Measurements from ENCODE around the gene AMZ1.

Gene AMZ1

GRCh38 chr7:2658941-2659340 is 29.1 kb upstream of the AMZ1 start:
- TF ChIP-seq GATA2 (IDR thresholded peaks at IDR 0.05; ENCODE audit: low read depth, low read length): no peak
- TF ChIP-seq GATA3 (IDR thresholded peaks at IDR 0.05; ENCODE audit: low read depth, low read length): no peak

GRCh38 chr7:2659556-2660358 is 28.2 kb upstream of the AMZ1 start:
- TF ChIP-seq GATA3 (IDR thresholded peaks at IDR 0.05; ENCODE audit: low read depth, low read length): no peak
- TF ChIP-seq GATA2 (IDR thresholded peaks at IDR 0.05; ENCODE audit: low read depth, low read length): no peak

GRCh38 chr7:2660359-2661095 is 27.5 kb upstream of the AMZ1 start:
- TF ChIP-seq GATA3 (IDR thresholded peaks at IDR 0.05; ENCODE audit: low read depth, low read length): no peak
- no peak for TF ChIP-seq GATA2 (IDR thresholded peaks at IDR 0.05; ENCODE audit: low read depth, low read length)

- TF ChIP-seq GATA2 (IDR thresholded peaks at IDR 0.05; ENCODE audit: low read depth, low read length) (no peak), GATA3 (IDR thresholded peaks at IDR 0.05; ENCODE audit: low read depth, low read length) (no peak)
These were observed 26.9 kb upstream of the AMZ1 start for GRCh38 chr7:2661096-2661449.

GRCh38 chr7:2661602-2662272 is 26.3 kb upstream of the AMZ1 start:
- TF ChIP-seq GATA3 (IDR thresholded peaks at IDR 0.05; ENCODE audit: low read depth, low read length) (no peak), GATA2 (IDR thresholded peaks at IDR 0.05; ENCODE audit: low read depth, low read length) (no peak)

GRCh38 chr7:2662273-2663120 is 25.5 kb upstream of the AMZ1 start:
- TF ChIP-seq GATA3 (IDR thresholded peaks at IDR 0.05; ENCODE audit: low read depth, low read length) (no peak), GATA2 (IDR thresholded peaks at IDR 0.05; ENCODE audit: low read depth, low read length) (no peak)

GRCh38 chr7:2663121-2663886 is 24.7 kb upstream of the AMZ1 start:
- TF ChIP-seq GATA2 (IDR thresholded peaks at IDR 0.05; ENCODE audit: low read depth, low read length) (no peak), GATA3 (IDR thresholded peaks at IDR 0.05; ENCODE audit: low read depth, low read length) (no peak)

- TF ChIP-seq GATA3 (IDR thresholded peaks at IDR 0.05; ENCODE audit: low read depth, low read length) (no peak), GATA2 (IDR thresholded peaks at IDR 0.05; ENCODE audit: low read depth, low read length) (no peak)
These were observed 24.0 kb upstream of the AMZ1 start for GRCh38 chr7:2663960-2664359.

- no peak for TF ChIP-seq GATA2 (IDR thresholded peaks at IDR 0.05; ENCODE audit: low read depth, low read length)
- no peak for TF ChIP-seq GATA3 (IDR thresholded peaks at IDR 0.05; ENCODE audit: low read depth, low read length)
These were observed 22.6 kb upstream of the AMZ1 start for GRCh38 chr7:2665359-2665791.

GRCh38 chr7:2666155-2666554 is 21.8 kb upstream of the AMZ1 start:
- no peak for TF ChIP-seq GATA2 (IDR thresholded peaks at IDR 0.05; ENCODE audit: low read depth, low read length)
- no peak for TF ChIP-seq GATA3 (IDR thresholded peaks at IDR 0.05; ENCODE audit: low read depth, low read length)

GRCh38 chr7:2666588-2667250 is 21.3 kb upstream of the AMZ1 start:
- TF ChIP-seq GATA3 (IDR thresholded peaks at IDR 0.05; ENCODE audit: low read depth, low read length): no peak
- no peak for TF ChIP-seq GATA2 (IDR thresholded peaks at IDR 0.05; ENCODE audit: low read depth, low read length)

- TF ChIP-seq GATA2 (IDR thresholded peaks at IDR 0.05; ENCODE audit: low read depth, low read length) (no peak), GATA3 (IDR thresholded peaks at IDR 0.05; ENCODE audit: low read depth, low read length) (no peak)
These were observed 20.2 kb upstream of the AMZ1 start for GRCh38 chr7:2667843-2668242.

All from SH-SY5Y (cell line).